NCI-H748 treated with DMSO at 0.1 percent for 48 hours (cell line): Measurements from ENCODE around the gene LIX1L.
"Not testable (repeated sequence)": the region's sequence is repeated elsewhere in the genome, so short reads cannot be mapped to it uniquely, and the experiment has no call there.

Source experiments
- DNase-seq: peaks from one replicate; lab custom pipeline; 2025; lab: John Stamatoyannopoulos, UW

The LIX1L gene

DNA sequence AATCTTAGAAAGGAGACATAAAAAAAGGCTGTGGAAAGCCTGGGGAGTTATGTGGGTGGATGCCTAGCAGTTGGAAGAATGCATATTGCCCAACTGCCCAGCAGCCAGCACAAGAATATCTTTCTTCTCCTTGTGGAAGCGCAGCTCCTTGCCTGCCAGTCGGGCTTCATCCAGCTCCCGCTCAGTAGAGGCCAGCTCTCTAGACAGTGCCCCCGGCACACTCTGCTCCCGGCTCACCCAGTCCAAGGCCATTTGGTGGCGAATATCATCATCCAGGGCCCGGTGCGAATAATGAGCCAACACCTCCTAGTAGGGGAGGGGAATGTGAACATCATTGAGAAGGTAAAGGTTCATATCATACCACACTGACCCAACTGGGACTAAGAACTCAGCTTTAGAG lies 21.6 kb downstream of the LIX1L start:
- DNase-seq: no peak

DNA sequence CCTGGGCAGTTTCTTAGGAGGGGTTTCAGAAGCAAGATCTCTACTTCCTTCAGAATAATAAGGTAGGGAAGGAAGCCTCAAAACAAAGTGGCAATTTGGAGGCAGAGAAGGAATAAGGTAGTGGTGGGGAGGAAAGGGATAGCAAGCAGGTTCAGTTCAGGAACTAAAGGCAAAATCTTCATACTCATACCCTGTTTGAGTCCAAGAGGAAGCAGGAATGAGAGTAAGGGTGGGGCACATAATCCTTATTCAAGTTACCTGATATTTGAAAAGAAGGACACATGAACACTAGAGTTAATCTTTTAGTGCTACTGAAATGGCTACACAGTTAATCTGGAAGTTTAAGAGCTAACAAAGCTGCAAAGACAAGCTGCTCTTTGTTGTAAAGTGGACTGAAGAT lies 22.1 kb downstream of the LIX1L start:
- DNase-seq: no peak

DNA sequence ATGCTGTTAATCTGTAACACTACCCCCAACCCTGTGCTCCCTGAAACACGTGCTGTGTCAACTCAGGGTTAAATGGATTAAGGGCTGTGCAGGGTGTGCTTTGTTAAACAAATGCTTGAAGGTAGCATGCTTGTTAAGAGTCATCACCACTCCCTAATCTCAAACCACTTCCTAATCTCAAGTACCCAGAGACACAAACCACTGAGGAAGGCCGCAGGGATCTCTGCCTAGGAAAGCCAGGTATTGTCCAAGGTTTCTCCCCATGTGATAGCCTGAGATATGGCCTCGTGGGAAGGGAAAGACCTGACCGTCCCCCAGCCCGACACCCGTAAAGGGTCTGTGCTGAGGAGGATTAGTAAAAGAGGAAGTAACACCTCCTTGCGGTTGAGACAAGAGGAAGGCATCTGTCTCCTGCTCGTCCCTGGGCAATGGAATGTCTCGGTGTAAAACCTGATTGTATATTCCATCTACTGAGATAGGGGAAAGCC lies 25.3 kb downstream of the LIX1L start:
- DNase-seq: not testable (repeated sequence)

DNA sequence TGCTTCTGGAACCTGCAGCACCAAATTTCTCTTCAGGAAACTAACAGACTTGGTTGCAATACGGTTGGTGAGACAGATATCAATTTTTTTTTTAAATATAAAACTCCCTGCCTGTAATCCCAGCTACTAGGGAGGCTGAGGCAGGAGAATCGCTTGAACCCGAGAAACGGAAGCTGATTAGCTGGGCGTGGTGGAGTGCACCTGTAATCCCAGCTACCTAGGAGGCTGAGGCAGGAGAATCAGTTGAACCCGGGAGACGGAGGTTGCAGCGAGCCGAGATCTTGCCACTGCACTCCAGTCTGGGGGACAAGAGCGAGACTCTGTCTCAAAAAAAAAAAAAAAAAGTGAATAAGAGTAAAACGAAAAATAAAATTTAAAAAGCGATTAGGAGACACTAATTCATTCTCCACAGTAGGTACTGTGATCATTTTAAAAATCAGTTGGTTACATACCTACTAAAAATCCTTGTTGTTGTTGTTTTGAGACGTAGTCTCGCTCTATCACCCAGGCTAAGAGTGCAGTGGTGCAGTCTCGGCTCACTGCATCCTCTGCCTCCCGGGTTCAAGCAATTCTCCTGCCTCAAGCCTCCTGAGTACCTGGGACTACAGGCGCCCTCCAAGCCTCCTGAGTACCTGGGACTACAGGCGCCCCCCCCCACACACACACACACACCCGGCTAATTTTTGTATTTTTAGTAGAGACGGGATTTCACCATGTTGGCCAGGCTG lies 29.7 kb downstream of the LIX1L start:
- no peak for DNase-seq

DNA sequence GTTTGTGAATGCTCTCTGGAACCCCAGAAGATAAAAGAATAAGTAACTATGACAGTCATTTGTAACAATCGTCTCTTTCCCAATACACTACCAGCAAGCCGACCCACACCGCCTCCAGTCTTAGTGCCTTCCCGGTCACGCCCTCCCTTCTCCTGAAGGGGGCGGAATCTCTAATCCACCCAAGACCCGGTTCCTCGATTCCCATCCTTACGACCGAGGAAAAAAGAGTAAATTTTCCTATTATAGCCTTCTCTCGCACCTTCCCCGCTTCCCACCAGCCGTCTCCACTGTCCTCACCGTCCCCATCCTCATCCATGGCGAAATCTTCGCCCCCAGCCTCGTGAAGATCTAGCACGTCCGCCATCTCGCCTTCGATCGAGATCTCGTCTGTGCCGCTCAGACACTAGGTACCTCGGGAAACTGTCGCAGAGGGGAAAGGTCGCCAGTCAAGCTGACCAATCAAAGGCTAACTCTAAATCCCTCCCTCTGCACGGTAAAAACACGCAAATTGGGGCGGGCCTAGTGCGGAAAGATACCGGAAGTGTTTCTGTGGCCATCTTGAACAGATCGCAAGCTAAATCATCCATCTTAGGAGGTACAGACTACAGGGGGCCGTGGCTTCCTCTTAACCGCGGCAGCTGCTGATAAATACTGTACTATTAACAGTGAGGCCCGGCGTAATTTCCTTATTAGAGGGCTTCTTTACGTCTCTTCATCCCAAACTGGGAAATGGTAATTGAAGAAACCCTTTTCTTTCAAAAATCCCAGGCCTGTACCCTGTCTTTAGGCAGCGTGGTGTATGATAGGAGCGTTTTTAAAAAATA lies 30.5 kb downstream of the LIX1L start, which contains the start of gene RBM8A:
Gene RBM8A (minus strand): TSS at position 422 of the 824 bp plus-strand sequence. CDS start 58 bp downstream, at position 364.
- DNase-seq: peak; percentile 98

DNA sequence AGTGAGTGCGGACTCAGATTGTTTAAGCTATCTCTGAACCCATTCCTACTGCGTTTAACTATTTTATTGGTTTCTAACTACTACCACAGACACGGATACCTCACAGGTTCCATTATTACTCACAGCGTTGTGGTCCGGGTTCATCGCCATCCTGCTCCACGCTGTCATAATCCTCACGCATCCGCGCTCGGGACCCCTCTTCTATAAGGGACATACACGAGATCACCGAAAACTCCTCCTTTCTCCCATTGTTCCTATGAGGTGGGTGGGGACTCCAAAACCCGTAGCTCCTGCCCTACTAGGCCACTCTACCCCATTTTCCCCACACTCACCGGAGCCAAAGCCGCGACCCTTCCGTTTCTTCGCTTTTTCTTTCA lies 31.1 kb downstream of the LIX1L start:
- DNase-seq: no peak

DNA sequence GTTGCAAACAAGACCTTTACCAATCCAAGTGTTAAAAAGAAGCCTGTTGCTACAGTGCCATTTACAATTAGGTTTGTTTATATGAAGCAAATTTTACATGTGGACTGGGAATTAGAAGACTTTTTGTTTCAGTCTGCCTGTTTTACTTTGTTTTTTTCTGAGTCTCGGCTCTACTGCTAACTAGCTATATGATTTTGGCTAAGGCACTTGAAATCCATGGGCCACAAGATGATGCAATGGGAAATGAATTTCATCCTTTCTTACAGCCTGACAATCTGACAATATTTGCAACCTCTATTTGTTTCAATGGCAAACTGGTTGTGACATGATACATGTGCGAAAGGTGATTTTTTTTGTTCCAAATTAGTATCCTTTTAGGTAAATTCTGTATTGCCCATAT lies 35.6 kb downstream of the LIX1L start:
- DNase-seq: no peak

DNA sequence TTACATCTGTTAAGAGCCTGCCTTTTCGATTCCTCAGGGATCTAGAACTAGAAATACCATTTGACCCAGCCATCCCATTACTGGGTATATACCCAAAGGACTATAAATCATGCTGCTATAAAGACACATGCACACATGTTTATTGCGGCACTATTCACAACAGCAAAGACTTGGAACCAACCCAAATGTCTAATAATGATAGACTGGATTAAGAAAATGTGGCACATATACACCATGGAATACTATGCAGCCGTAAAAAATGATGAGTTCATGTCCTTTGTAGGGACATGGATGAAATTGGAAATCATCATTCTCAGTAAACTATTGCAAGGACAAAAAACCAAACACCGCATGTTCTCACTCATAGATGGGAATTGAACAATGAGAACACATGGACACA lies 37.5 kb downstream of the LIX1L start:
- not testable (repeated sequence) for DNase-seq

DNA sequence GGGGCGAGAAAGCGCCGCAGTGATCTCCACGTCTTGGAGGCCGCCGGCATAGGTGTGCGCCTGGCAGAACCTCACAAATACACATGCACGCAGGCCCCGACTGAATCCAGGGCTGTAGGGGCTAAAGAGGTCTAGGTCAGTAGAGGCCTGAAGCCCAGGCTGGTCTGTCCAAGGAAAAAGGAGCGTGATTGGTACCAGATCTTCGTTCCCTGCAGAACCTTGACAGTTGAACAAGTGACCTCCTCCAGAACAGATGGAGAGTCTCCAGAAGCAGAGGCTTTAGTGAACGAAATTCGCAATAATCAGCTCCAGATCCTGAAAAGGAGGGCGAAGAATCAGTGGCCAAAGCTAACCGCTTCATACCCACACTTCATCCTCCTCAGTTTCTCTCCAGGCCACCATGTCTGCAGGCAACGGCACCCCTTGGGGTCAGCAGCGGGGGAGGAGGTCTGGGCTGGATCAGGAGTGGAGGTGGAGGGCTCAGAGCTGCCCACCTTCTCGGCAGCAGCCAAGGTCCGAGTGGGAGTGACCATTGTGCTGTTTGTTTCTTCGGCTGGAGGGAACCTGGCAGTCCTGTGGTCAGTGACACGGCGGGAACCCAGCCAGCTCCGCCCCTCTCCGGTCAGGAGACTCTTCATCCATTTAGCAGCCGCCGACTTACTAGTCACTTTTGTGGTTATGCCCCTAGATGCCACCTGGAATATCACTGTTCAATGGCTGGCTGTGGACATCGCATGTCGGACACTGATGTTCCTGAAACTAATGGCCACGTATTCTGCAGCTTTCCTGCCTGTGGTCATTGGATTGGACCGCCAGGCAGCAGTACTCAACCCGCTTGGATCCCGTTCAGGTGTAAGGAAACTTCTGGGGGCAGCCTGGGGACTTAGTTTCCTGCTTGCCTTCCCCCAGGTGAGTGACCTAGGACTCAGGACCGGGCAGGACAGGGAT lies 38.6 kb downstream of the LIX1L start:
- peak; percentile 14 for DNase-seq

DNA sequence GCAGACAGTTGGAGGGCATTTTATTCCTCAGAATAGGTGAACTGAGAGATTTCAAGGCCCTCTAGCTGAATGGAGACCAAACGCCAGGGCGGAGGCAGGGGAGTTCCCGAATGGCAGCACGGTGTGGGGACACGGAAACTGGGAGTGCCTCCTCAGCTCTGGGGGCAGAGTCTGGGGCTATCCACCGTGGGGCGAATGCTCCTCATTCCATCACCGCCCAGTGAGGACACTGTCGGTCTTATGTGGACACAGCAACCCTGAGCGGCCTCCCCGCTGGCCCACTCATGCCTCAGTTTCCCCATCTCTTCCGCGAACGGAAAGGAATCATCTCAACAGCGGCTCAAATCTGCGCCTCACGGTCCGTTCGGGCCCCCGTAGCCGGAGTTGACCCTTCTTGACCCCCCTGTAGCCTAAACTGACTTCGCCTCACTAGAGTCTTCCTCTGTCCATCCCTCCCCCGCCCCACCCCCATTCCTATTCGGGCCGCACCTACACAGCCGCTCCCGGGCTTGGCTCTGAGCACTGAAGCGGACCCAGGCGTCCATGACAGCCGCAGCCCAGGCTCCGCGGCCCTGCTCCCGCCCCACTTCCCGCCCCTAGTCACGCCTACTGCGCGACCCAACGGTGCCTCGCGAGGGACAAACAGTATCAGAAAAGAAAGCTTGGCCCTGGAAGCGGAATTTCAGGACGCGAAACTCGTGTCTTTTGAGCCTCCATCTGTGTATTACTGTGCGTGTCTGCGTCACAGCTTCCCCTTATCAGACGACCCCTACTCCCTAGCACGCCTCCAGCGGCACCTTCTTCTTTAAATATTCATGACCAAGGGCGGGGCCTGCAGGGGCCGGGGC lies 39.4 kb downstream of the LIX1L start, which contains the start of gene PEX11B:
Gene PEX11B (minus strand): TSS at position 574 of the 848 bp plus-strand sequence. CDS start 29 bp downstream, at position 545.
- DNase-seq: peak; percentile 67

DNA sequence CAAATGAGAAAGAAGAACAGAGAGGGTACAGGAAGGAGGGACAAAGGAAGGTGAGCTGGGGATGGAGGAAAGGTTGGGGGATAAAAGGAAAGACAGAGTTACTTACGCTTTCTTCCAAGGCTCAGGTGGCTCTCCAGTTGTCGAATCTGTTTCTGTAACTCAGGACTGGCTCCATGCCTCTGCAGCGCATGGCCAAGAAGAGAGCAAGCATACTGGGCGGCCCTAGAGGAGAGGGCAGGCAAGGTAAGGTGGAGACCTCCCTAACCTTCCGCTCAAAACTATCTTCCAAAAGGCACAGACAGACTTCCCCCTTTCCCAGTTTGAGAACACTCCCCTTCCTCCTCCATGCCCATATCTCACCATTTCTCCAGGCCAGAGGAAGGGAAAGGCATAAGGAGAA lies 40.2 kb downstream of the LIX1L start:
- DNase-seq: no peak

DNA sequence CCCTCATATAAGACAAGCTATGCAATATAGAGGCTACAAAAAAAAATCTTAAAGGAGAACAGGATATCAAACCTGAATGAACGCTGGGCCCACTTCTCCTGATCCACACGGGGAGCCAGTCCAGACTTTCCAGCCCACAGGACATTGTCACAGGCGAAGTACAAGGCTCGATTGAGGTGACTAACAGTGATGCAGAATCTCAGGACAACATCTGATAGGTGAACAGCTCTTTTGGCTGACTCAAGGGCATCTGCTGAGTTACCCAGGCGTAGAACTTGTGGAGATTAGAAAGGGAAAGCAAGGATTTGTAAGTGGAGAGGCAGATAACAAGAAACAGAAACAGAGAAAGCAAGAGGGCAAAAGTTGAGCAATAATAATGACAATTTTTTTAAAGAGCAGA lies 41.1 kb downstream of the LIX1L start:
- DNase-seq: no peak

DNA sequence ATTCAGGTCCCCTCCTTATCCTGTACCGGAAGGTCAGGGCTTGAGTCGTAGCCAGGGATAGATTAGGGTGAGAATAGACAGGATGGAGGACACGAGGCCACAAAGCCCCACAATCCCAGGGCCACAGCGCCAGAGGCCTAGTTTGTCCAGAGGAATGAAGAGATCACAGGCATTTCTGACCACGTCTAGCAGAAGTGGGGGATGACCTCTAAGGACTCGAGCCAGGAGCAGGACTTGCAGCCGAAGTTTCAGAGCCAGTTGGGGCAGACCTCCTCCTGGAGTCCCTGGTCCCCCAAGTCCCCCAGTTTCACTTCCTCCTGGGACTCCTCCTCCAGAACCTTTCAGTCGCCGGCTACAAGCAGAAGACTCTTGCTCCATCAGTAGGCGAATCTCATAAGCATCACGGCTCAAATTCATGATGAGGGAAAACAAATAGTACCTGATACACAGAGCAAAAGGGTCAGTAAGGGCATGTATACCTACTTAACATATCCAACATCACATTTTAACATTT lies 45.6 kb downstream of the LIX1L start:
- DNase-seq: no peak

DNA sequence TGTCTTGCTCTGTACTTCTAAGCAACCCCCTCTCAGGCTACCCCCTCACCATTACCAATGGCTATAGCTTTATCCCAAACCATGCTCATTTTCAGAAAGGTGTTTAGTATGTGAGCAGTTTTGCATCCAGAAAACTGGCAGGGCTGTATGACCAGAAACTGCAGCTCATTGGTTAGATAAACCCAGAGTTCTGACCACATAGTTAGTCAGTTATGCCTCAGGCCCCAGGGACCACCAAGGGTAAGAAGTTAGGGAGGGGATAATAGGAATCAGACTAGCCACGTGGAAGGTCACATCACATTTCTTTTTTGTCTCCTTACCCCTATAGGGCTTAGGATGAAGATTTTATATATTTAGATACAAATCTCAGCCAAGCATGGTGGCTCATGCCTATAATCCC lies 49.2 kb downstream of the LIX1L start:
- no peak for DNase-seq

DNA sequence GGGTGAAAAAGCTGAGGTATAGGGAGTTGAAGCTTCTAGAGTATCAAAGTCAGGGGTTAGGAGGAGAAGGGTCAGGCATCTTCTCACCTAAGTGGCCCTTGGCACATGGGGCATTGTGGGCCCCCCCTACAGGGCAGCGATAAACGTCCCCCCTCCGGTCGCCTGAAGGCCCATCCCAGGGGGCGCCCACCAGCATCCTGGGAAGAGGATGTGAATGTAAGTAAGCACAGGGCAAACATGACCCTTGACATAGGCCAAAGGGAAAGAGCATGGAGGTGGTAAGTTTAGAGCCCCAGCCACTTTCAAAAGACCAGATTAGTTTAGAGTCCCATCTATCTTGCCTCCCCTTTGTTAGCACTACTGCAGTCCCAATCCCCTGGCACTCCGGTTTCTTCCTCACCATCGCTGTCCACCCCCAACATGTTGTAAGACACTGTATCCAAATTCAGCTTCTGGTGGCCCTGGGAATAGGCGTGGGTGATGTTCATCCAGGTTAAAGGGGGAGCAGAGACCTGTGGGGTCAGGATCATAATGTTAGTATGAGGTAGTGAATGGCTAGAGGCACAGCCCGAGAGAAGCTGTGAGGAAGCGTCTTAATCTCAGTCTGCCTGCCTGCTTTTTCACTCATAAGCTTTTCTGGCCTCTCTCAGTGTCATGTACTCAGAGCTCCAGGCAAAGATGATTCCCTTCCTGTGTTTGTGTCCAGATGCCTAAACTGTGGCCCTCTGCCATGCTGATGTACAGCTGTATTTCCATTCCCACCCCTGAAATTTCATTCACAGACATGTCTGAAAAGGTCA lies 50.7 kb downstream of the LIX1L start:
- DNase-seq: no peak

DNA sequence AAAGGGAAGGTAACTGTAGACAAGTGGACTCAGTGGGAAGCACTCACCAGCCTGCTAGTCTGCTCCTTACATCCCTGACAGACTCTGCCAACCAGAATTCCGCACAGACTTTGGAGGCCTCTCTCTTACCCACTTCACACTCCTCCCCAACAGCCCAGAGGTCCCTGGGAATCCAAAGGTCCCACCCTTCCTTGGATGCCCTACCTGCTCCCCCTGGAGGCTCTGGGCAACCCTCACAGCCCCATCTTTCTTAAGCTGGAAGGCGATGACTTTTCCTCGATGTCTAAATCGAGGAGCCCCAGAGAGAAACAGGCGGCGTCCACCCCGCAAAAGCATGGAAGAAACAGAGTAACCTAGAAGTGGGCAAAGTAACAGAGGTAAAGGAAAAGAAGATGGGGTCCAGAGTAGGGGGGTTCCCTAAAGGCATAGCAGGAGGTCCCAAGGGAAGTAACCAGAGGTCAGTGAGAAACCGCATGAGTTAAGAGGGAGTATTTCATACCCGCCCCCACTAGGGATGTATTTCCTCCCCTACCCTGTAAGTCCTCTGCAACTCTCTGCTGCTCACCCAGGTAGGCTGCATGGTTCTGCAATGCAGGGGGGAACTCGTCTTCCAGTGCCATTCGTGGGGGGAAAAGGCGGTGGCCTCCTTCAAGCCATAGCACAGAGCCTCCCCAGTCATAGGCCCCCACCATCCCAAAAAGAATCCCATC lies 56.4 kb downstream of the LIX1L start:
- DNase-seq: no peak

DNA sequence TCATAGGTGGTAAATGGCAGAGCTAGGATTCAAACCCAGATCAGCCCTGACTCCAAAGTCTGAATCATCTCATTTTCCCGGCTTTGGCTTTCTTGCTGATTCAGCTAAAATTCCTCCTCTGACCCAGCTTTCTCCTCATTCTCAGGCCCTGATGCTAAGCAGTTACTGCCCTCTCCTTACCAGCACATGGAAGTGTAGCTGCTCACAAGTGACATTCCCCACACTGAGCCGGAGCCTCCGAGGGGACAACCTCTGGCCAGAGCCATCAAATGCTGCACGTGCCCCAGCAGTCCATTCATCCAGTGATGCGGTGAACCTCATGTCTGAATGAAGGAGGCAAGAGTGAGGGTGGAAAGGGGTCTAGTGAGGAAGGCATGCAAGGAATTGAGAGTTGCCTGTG lies 59.1 kb downstream of the LIX1L start:
- no peak for DNase-seq

DNA sequence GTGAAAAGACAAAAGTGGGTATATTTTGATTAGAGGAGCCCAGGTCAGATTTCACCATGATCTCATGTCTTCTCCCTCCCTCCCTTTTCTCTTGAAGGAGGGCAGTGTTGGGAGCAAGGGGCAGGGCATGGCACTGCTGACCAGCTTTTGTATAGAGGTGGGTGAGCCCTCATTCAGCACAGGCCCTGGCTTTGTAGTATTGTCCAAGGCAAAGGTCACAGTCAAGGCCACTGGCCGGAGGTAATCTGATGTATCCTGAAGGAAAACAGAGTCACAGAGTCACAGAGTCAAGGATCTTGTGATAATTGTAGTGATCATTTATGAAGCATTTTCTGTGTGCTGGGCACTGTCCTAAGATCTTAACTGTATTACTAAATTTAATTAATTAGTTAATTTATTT lies 59.8 kb downstream of the LIX1L start:
- no peak for DNase-seq

DNA sequence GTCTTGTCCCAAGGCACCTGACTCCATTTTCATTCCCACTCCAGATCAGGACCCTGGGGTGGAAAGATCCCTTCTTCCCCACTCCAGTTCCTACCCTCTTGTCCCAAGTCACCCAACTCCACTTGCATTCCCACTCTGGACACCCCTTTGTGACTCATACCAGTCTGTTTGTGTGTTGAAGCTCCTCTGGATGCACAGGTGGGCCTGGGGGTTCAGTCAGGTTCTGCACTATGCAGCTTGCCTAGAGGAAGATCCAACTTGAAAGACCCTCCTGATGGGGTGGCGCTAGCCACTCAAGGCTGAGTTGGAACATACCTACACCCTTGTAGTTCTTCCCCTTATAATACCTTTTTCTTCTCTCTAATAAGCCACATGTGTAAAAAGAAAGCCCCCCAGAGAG lies 62.3 kb downstream of the LIX1L start:
- no peak for DNase-seq
